ENCODE results near the gene SIL1. TPM values are rescaled to one million over a fixed set of nuclear protein-coding genes. Genes with fewer than 3 reads are reported as not detected.
"Not testable (repeated sequence)": the region's sequence is repeated elsewhere in the genome, so short reads cannot be mapped to it uniquely, and the experiment has no call there.

SIL1 gene
- total RNA-seq, 1 experiment from 2014 or later, result 61.5 TPM

- no peak for DNase-seq (ENCODE audit: low read depth)
Measured at GRCh38 chr5:138926257-138926656, 271.9 kb downstream of the SIL1 start.

DNA sequence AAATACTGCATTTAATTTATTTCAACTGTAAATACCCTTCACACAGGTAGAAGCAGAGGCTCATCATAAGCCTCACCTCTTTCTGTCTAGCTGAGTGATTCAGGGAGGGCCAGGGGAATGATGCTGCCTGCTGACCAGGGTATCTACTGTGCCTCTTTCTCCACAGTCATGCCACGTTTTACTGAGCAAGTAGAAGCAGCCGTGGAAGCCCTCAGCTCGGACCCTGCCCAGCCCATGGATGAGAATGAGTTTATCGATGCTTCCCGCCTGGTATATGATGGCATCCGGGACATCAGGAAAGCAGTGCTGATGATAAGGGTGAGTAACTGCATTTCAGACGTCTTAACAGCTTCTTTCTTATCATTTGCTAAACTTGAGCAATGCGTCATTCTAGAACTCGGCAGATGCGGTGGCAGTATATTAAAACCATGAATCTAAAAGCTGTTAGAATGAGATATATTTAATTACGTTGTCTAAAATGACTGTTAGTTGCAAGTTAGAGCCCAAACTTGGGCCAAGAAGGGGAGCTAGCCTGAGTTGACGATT is 273.0 kb downstream of the SIL1 start:
- no peak for DNase-seq (ENCODE audit: low read depth)

DNA sequence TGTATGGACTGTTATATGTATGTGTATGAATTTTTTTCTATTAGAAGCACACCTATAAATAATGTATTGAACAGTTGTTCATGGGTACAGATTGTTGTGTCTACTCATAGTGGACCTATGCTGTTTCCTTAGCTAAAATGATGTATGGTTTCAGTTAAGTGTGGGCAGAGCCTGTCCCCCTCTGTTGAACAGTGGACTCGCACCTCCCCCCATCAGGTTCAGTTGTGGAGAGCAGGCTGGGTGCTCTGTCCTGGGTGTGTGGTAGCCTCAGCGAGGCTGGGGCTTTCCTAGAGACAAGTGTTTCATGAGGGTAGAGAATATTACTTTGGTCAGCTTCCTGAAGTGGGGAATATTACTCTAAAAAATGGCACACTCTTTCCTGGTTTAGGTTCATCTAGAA is 275.7 kb downstream of the SIL1 start:
- no peak for DNase-seq (ENCODE audit: low read depth)

DNA sequence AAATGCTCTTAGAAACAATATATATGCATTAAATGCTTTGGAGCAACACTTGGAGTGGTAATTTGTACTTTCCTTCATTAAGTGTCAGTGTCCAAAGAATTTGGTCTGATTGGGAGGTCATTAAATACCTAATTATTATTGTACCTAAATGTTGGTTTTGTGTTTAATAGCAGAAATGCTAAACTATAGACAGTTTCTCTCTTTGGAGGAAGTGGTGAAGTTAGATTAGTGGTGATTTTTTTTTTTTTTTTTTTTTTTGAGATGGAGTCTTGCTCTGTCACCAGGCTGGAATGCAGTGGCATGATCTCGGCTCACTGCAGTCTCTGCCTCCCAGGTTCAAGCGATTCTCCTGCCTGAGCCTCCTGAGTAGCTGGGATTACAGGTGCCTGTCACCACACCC is 276.8 kb downstream of the SIL1 start:
- not testable (repeated sequence) for DNase-seq (ENCODE audit: low read depth)

- DNase-seq (ENCODE audit: low read depth), result no peak
Measured at GRCh38 chr5:138920181-138920580, 278.0 kb downstream of the SIL1 start.

DNA sequence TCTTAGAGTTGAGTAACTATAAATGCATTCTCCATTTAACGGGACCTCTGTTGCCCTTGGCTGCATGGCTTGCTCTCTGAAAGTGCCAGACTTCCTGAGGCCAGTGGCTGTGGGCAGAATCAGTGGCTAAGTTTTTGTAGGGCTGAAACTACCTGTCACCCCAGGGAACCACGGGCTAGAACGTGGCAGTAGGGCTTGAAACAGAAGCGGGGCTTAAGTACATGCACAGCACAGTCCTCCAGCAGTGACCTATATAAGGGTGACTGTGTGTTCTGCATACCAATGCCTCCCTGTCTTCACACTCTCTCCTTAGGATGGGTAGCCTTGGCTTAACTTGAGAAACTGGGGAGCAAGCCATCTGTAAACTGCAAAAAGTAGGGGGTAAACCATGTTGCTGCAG is 279.5 kb downstream of the SIL1 start:
- no peak for DNase-seq (ENCODE audit: low read depth)

DNA sequence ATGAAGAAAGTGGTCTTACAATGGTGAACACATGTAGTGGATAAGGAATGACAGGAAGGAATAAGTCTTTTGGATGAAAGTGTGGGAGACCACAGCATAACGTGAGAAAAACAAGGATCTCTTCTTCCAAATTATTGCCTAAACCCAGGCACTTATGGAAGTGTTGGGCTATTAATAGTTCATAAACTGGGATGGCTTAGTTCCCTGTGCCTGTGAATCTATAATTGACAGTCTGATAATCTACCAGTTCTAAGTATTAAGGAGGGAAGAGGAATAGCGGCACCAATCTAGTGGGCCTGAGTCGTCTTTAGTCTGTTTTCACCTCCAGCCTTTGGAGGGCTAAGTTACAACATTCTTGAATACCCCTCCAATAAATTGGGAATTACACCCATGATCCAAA is 283.8 kb downstream of the SIL1 start:
- DNase-seq (ENCODE audit: low read depth), result no peak

DNA sequence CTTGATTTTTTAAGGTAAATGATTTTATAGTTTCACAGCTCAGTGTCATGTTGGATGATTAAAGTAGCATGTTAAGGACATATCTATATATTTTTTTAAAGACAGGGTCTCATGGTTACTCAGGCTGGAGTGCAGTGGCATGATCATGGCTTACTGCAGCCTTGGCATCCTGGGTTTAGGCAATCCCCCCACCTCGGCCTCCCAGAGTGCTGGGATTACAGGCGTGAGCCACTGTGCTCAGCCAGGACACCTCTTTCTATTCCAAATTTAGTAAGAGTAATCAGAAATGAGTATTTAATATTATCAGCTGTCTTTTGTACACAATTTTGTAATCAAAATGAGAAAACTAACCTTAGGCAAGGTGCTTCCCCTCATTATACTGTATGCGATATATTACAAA is 284.4 kb downstream of the SIL1 start:
- DNase-seq (ENCODE audit: low read depth), result no peak

DNA sequence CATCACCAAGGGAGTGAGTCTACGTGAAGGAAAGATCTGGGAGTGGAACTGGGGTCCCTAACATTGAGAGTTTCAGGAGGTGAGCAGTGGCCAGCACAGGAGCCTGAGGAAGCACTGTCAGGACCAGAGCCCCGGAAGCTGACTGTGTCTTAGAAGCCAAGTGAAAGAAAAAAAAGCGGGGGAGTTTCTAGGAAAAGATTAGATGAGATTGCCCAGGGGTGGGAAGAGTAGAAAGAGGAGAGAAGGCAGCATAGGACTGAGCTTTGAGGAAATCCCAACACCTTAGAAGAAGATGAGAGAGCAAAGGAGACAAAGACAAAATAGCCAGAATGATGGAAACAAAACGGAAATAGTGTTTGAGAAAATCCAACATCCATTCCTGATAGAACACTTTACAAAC is 286.1 kb downstream of the SIL1 start:
- no peak for DNase-seq (ENCODE audit: low read depth)

GRCh38 chr5:138911441-138911840 is 286.7 kb downstream of the SIL1 start:
- peak; percentile 13 for DNase-seq (ENCODE audit: low read depth)

DNA sequence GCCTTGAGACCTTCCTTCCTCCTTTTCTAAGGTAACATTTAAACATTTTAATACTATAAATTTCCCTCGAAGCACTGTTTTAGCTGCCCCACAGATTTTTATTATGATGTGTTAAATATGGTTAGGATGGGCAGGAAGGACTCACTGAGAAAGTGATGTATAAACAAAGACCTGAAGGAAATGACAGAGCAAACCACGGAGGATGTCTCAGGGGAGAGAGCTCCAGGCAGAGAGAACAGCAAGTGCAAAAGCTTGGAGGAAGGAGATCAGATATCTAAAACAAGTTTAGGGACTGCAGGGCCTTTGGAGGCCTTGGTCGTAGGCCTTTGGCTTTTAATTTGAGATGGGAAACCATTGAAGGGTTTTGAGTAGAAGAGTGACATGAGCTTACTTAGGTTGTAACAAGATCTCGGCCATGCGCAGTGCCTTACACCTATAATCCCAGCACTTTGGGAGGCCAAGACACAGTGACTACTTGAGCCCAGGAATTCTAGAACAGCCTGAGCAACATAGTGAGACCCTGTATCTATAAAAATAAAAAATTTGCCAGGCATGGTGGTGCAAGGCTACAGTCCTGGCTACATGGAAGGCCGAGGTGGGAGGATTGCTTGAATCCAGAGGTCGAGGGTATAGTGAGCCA is 287.5 kb downstream of the SIL1 start:
- DNase-seq (ENCODE audit: low read depth), result peak; percentile 42

- DNase-seq (ENCODE audit: low read depth), result no peak
Measured at GRCh38 chr5:138909734-138910133, 288.4 kb downstream of the SIL1 start.

DNA sequence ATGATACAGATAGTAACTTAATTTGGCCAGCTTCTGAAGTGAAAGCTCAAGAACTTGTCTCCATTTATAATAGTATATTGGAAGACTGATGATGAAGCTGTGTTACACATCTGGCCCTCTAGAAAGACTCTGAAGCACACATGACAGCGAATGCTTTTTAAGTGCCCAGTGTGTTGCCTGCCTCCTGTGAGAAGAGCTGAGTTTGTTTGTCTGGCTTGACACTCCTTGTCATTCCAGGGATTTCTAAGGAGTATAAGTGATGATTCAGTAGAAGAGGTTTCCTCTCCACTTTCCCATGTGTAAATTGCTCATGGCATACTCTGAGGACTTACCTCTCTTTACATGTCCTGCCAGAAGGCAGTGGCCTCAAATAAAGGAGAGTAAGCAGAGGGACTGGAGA is 292.6 kb downstream of the SIL1 start:
- DNase-seq (ENCODE audit: low read depth), result peak; percentile 55

DNA sequence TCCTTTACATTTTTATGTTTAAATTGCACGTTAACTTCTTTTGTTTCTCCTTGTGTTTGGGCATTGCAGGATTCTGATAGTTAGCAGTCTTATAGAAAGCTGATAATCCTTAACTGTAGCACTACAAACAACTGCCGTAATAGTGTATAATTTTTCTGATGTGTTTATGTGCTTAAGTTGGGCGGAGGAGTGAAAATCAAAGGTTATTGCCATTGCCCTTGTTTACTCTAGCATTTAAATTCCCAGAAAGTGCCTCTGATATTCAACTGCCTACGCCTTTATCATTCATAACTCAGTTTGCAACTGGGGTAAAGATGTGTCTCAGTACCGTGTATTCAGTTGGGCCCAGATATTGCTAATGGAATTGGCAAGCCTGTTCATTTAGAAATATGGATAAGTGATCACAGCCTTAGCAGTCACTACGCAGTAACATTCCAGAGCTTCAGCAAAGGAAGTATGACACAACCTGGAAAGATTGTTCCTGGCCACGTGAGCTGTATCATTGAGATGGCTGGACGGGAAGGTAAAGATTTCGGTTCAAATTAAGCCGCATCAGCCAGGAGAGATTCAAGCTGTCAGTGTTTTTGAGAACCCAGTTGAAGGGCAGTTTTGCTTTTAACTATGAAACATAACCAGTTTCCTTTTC is 294.9 kb downstream of the SIL1 start:
- peak; percentile 55 for DNase-seq (ENCODE audit: low read depth)

GRCh38 chr5:138901716-138902115 is 296.5 kb downstream of the SIL1 start:
- peak; percentile 44 for DNase-seq (ENCODE audit: low read depth)

DNA sequence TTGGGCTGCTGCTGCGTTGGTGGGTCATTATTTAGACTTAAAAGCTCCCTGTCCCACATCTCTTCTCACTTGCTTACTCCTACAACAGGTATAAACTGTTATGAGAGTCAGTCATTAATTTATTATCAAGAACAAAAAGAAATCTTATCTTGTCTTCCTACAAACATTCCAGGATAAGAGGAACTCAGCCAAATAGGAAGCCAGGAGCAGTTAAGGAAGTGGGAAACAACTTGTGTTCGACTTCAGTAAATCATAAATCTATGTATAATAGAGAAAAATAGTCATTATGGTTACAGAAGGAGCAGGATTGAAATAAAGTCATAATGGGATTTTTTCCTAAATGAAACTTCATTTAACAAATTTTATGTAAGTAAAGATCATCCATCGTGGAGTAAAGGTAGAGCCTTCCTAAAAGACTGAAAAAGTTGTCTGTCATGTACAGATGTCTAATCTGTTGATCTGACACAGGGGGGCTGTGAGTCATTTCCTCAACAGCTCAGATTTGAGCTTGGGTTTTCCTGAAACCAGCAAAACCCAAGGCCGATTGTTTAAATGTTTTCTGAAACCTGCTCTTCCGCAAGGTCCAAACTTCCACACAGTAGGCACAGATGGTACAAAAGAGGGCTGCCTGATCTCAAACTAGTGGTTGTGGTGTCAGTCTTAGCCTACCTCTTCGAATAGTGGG is 297.7 kb downstream of the SIL1 start:
- DNase-seq (ENCODE audit: low read depth), result peak; percentile 85

GRCh38 chr5:138898742-138899141 is 299.4 kb downstream of the SIL1 start:
- no peak for DNase-seq (ENCODE audit: low read depth)

- DNase-seq (ENCODE audit: low read depth), result no peak
Measured at GRCh38 chr5:138898299-138898698, 299.9 kb downstream of the SIL1 start.

Other genes with a start within 250 kb of the SIL1 start
- gene MATR3, start 95.4 kb upstream of the SIL1 start, total RNA-seq (2014; rRNA removed; shearing (Covaris generic)), result 144 and 237 TPM in 2 replicates
- gene PAIP2, start 143.5 kb upstream of the SIL1 start, total RNA-seq (2014; rRNA removed; shearing (Covaris generic)), result 66.6 and 67.8 TPM in 2 replicates
- gene SLC23A1, start 184.9 kb upstream of the SIL1 start, total RNA-seq (2014; rRNA removed; shearing (Covaris generic)), result not detected in 2 replicates
- not detected in 2 replicates for gene MZB1, start 191.5 kb upstream of the SIL1 start, total RNA-seq (2014; rRNA removed; shearing (Covaris generic))
- 0.15 and 0.81 TPM in 2 replicates for gene PROB1, start 196.7 kb upstream of the SIL1 start, total RNA-seq (2014; rRNA removed; shearing (Covaris generic))
- 6.3 and 12.5 TPM in 2 replicates for gene SPATA24, start 205.7 kb upstream of the SIL1 start, total RNA-seq (2014; rRNA removed; shearing (Covaris generic))
- gene DNAJC18, start 241.2 kb upstream of the SIL1 start, total RNA-seq (2014; rRNA removed; shearing (Covaris generic)), result 12.1 and 16.0 TPM in 2 replicates

Data from M059J (cell line).